Measurements from ENCODE around the gene SARS1. TPM values are rescaled to one million over a fixed set of nuclear protein-coding genes. Genes with fewer than 3 reads are reported as not detected.
A peak's percentile ranks its signal among the peaks of the same experiment; 100 is the strongest.

The SARS1 gene
- total and polyA plus RNA-seq, 2 of the 8 experiments (the other 6 are each of a cell fraction or from before 2014, with no cell fraction given): 83.1 to 146 TPM

DNA sequence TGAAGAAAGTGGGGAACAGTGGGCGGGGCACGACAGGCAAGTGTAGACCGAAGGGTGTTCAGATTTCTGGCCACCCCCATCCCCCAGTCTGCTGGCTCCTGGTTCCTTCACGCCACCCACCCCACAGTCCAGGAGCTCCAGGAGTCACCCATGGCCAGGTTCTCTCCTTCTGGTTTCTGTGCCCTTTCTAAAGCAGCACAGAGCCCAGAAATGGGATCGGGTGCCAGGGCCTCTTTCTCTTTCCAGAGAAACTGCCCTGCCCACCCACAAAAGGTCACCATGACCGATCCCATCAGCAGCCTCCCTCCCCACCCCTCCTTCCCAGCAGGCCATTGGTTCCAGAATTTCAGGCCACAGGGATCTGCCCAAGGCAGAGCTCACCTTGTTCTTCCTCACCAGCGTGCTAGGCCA is 32.4 kb downstream of the SARS1 start:
- CTCF ChIA-PET (ENCODE audit: partially characterized antibody): interaction anchor here (0.8 to 28.7 kb wide), 6 partner anchors 6 to 59 kb away, joined by 3 to 651 read pairs (median 169); partner anchors contain the start of genes CELSR2 and SARS1
- no peak overlapping the region for H3K9ac ChIP-seq (replicated peaks in 1 of 4; ENCODE audit: extremely low read depth in 1 of 4, low read depth in 3 of 4, low read length in 3 of 4)
- 96% methylated on average over 6 of the region's 7 CpGs; no CpG with 5 or more reads in 1 of the 2 experiments for WGBS, 2 experiments (ENCODE audit: extremely low coverage in 1 of 2, insufficient coverage in 1 of 2, insufficient read length in 1 of 2, insufficient replicate concordance in 2 of 2, low coverage in 1 of 2, low lambda C conversion rate in 2 of 2, missing lambda C conversion rate in 1 of 2)

More for the DNA sequence above, 32.4 kb downstream of the SARS1 start:
- H3K18ac ChIP-seq (ENCODE audit: extremely low read depth, low read length): no peak overlapping the region
- no peak overlapping the region for H3K14ac ChIP-seq (ENCODE audit: insufficient read length)
- no peaks in the 10 kb centered on the region for H3K36me3 ChIP-seq (ENCODE audit: control insufficient read depth in 2 of 4, insufficient read depth in 4 of 4, low read length in 3 of 4)
- H3K27ac ChIP-seq (ENCODE audit: low read depth, low read length): no peak overlapping the region
- H2AFZ ChIP-seq (ENCODE audit: low read length): no peak overlapping the region
- H3K4ac ChIP-seq (replicated peaks; ENCODE audit: insufficient read length, low read depth, low read length): no peak overlapping the region
- H2BK20ac ChIP-seq (ENCODE audit: low read length): 0 out of 2 replicates have a peak overlapping the region, but pooled peaks have one; percentile 48
- no peak overlapping the region for H2BK5ac ChIP-seq (ENCODE audit: low read depth, low read length)
- H3K4me3 ChIP-seq (ENCODE audit: extremely low read depth in 1 of 4, insufficient read depth in 2 of 4, low read depth in 3 of 4, low read length in 4 of 4): no peak overlapping the region
- H3K9me3 ChIP-seq (ENCODE audit: insufficient read depth in 2 of 2, low read depth in 1 of 2, low read length in 1 of 2): no peaks in the 10 kb centered on the region; a peak in 2 of 4 replicates
- DNase-seq (ENCODE audit: low read depth in 1 of 2, low spot score in 2 of 2) (no peak), FAIRE-seq (no peak)
- no peak overlapping the region for H4K8ac ChIP-seq (ENCODE audit: extremely low read depth, insufficient read depth, low read length)
- H3K23me2 ChIP-seq (ENCODE audit: low read depth, low read length): peaks cover 3% of the 10 kb centered on the region; the same call in 1 of the 2 replicates
- H3K56ac ChIP-seq (replicated peaks; ENCODE audit: insufficient read length, low read depth, low read length): no peak overlapping the region
- POLR2A ChIA-PET (ENCODE audit: partially characterized antibody): interaction anchor here (0.8 to 12.2 kb wide), 6 partner anchors 9 to 157 kb away, joined by 3 to 252 read pairs (median 8); no protein-coding TSS in a partner anchor
- H3K27me3 ChIP-seq (replicated peaks in 1 of 4; ENCODE audit: control insufficient read depth in 3 of 4, extremely low read depth in 1 of 4, insufficient read depth in 3 of 4, low read length in 3 of 4): peaks cover 0 to 22% (median 16%) of the 10 kb centered on the region in 4 experiments; a peak in 5 of 7 replicates
- 0 out of 2 replicates have a peak overlapping the region, but pooled peaks have one; percentile 49 for H2AK5ac ChIP-seq (ENCODE audit: low read depth, low read length)
- no peaks in the 10 kb centered on the region for H3K79me1 ChIP-seq (ENCODE audit: low read depth, low read length)
- no peak overlapping the region for H2BK120ac ChIP-seq (replicated peaks; ENCODE audit: low read depth, low read length)
- peaks cover 0 to 24% (median 20%) of the 10 kb centered on the region in 4 experiments; a peak in 6 of 7 replicates for H3K4me1 ChIP-seq (replicated peaks in 1 of 4; ENCODE audit: control insufficient read depth in 3 of 4, insufficient read depth in 4 of 4, low read length in 3 of 4)
- no peak overlapping the region for H2BK15ac ChIP-seq (ENCODE audit: low read length)
- no peak for TF ChIP-seq BACH1 (IDR thresholded peaks at IDR 0.05; ENCODE audit: low read length)
- TF ChIP-seq, protein P1, sequence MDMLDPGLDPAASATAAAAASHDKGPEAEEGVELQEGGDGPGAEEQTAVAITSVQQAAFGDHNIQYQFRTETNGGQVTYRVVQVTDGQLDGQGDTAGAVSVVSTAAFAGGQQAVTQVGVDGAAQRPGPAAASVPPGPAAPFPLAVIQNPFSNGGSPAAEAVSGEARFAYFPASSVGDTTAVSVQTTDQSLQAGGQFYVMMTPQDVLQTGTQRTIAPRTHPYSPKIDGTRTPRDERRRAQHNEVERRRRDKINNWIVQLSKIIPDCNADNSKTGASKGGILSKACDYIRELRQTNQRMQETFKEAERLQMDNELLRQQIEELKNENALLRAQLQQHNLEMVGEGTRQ (IDR thresholded peaks at IDR 0.05; ENCODE audit: low read length): no peak
- no peak for TF ChIP-seq KDM1A (IDR thresholded peaks at IDR 0.05; ENCODE audit: borderline replicate concordance, low read length)
- no peak for TF ChIP-seq MAFK (IDR thresholded peaks at IDR 0.05; ENCODE audit: low read depth, low read length)
- TF ChIP-seq RAD21 (IDR thresholded peaks at IDR 0.05 in 1 of 2, conservative IDR thresholded peaks at IDR 0.05 in 1 of 2; ENCODE audit: low read depth in 2 of 2, low read length in 2 of 2): no peak
- TF ChIP-seq BRCA1 (IDR thresholded peaks at IDR 0.05; ENCODE audit: low read depth, low read length): no peak
- TF ChIP-seq GTF2F1 (IDR thresholded peaks at IDR 0.05; ENCODE audit: borderline replicate concordance, low read depth, low read length): no peak
- TF ChIP-seq CHD2 (IDR thresholded peaks at IDR 0.05; ENCODE audit: low read length): no peak
- TF ChIP-seq SAP30 (IDR thresholded peaks at IDR 0.05; ENCODE audit: insufficient read depth, insufficient replicate concordance, low read length): no peak
- TF ChIP-seq CBX5 (IDR thresholded peaks at IDR 0.05; ENCODE audit: low read depth, low read length): no peak
- H2BK12ac ChIP-seq (ENCODE audit: low read depth, low read length): no peak overlapping the region
- H4K5ac ChIP-seq (ENCODE audit: insufficient read length, low read depth, low read length): no peak overlapping the region
- peaks cover 0 to 4% of the 10 kb centered on the region in 2 experiments; a peak in 1 of 4 replicates for H3K79me2 ChIP-seq (ENCODE audit: control insufficient read depth in 1 of 2, insufficient read depth in 2 of 2, low read length in 2 of 2)
- H3K4me2 ChIP-seq (ENCODE audit: insufficient read depth in 1 of 2, low read depth in 2 of 2, low read length in 2 of 2): no peak overlapping the region
- H3K23ac ChIP-seq (ENCODE audit: insufficient read length): no peak overlapping the region
- H4K20me1 ChIP-seq (replicated peaks in 1 of 2; ENCODE audit: control insufficient read depth in 1 of 2, insufficient read depth in 2 of 2, low read length in 2 of 2): peaks cover 3% of the 10 kb centered on the region in 2 experiments
- peak overlapping the region; percentile 32 for H4K91ac ChIP-seq (replicated peaks; ENCODE audit: insufficient read length, low read length)
